ENCODE data around the gene NCK2.

The NCK2 gene

GRCh38 chr2:105903051-105903674, 158.5 kb downstream of the NCK2 start:
- DNase-seq = no peak

- DNase-seq = no peak
Observed at GRCh38 chr2:105904938-105905337, 160.2 kb downstream of the NCK2 start.

DNA sequence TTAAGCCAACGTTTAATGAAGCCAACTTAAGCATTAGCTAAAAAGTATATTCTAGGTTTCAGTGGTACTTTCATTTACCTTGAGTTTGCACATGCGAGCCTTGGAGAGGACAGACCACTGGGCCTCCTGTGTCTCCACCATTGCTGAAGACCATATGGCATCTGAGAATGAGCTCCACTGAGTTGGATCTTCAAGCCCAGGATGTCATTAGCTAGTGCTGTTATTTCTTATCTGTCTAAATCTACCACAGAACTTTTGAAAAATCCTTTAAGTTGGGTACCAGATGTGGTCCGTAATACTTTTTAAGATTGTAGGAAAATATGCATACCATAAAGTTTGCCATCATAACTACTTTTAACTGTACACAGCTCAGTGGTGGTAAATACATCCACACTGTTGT, 161.8 kb downstream of the NCK2 start:
- DNase-seq = no peak

- DNase-seq = no peak
Observed at GRCh38 chr2:105907184-105907583, 162.5 kb downstream of the NCK2 start.

- no peak for DNase-seq
Observed at GRCh38 chr2:105909215-105909614, 164.5 kb downstream of the NCK2 start.

DNA sequence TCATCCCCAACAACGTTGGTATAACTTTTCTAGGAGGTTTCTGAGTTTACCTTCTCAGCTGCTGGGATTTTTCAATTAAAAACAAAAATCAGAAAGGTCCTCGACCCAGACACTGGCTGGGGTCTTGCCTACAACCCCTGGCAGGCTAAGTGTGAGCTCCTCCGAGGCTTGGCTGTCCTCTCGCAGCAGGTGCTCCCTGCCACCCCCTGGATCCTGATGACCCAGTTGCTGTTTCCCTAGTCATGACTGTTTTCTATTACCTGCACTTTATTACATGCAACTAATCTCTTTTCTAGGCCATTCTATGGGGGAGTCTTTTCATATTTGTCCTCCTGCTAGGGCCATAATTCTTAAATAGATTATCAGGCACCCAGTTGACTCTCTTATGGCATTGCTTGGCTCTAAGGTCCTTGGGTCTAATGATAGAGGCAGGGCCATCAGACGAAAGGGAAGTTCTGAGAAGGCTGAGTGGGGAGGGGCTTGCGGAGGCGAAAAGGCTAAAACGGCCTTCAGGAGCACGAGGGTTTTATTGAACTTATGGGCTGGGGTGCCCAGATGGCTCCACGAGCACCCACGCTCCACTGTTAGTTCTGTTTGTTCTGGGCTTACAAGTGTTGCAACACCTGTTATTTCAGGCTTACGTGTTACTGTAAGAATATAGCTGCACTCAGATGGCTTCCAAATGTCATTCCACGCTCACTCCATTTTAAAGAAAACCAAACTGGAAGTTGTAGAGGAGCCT, 166.0 kb downstream of the NCK2 start:
- DNase-seq = peak; percentile 69

GRCh38 chr2:105911425-105911824, 166.7 kb downstream of the NCK2 start:
- DNase-seq = no peak

- DNase-seq = no peak
Observed at GRCh38 chr2:105912081-105912480, 167.4 kb downstream of the NCK2 start.

- no peak for DNase-seq
Observed at GRCh38 chr2:105915005-105915558, 170.4 kb downstream of the NCK2 start.

GRCh38 chr2:105917226-105917625, 172.5 kb downstream of the NCK2 start:
- DNase-seq = no peak

DNA sequence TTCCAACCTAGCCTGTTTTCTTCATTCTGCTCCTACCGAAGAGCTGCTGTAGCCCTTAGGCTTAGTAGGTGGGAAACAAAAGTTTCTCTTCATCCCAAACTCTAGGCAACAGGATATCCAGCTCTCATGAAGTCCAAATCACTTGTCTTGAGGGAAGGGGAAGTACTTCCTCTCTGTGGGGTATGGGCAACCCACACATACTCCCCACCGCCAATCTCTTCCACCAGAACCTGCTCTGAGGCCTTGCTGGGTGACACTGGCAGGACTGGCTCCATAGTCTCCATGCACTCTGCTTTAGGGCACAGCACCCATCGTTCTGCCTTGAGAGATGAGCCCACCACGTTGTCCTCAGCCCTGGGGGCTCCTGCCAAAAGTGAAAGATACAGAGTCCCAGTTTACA, 173.0 kb downstream of the NCK2 start:
- no peak for DNase-seq

- DNase-seq = peak; percentile 52
Observed at GRCh38 chr2:105919191-105919811, 174.6 kb downstream of the NCK2 start.

- DNase-seq = no peak
Observed at GRCh38 chr2:105919826-105920225, 175.1 kb downstream of the NCK2 start.

DNA sequence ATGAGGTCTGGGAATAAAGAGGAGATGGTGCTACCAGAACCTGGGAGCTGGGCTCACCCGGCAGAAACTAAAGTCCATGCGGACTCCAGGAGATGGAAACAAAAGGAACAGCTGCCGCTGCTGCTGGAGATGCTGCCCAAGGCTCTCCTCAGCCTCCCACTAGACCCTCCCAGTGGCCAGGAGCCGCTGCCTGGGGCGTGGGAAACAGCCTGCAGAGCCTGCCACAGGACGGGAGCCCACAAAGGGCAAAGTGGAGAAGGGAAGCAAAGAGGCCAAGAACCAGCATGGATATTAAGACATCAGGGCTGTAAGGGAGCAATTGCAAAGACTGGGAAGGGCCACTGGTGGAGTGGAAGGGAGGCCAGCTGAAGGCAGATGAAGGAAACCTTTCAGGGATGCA, 179.6 kb downstream of the NCK2 start:
- no peak for DNase-seq

DNA sequence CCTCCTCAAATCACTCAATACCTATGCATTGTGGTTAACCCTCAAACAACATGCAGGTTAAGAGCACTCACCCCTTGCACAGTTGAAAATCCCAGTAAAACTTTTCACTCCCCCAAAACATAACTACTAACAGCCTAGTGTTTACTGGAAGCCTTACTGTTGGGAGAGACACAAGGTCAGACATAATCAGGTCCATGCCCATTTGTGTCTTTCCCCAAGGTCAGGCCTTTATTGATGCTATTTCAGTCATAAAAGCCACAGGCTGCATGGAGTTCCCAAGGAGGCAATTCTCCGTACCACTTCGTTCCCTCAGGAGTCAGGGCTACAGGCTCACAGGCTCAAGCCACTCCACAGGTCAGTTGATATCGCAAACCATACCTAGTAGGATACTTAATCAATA, 180.2 kb downstream of the NCK2 start:
- DNase-seq = no peak

DNA sequence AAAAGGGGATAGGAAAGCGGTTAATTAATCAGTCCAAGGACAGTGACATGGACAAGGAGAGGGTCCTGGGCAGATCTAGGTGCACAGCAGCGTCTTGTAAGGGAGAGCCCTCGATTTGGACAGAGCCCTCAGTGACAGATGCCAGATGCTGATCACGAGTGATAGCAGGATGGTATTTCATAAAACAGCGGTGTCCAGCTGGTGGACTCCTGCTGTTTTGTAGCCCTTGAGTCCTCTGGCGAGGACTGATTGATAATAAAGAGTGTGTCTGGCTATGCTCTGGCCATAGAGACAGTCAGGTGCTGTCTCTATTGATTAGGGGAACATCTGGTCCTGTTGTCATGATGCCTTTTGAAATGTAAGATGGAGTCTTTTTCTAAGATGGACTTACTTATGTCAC, 180.7 kb downstream of the NCK2 start:
- peak; percentile 50 for DNase-seq

GRCh38 chr2:105926960-105927678, 182.4 kb downstream of the NCK2 start:
- DNase-seq = peak; percentile 13

DNA sequence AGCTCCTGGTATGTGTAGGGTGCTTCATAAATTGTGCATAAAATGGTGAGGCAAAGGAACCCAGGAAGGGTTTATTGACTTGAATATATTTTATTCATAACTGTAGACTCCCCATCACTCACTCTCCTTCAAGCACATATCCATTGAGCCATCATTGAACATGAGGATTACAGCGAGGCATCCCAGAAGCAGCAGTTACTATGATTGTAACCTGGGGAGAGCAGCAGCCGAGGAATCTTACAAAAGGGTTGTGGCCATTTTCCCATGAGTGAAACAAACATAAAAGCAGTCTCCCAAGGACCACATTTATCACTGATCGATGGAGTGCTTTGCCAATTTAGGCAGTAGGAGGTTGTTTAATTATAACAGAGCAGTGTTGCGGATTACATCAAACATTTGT, 183.4 kb downstream of the NCK2 start:
- no peak for DNase-seq

DNA sequence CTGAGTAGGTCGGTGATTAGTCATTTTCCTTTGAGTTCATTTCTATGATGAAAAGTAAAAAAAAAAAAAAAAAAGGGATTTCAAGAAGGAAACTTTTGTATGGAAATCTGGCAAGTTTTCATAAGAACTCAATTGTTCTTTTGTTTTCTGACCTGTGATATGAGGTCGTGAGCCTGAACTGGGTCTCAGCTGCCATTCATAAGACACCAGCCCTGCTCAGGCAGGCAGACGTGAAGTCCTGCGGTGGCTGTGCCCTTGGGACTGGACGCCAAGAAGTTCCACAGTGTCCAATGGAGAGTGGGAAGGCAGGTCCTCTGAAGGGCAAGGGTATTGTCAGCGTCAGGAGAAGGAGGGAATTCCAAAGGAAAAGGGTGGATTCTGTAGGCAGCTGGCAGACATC, 183.9 kb downstream of the NCK2 start:
- DNase-seq = no peak

- DNase-seq = peak; percentile 27
Observed at GRCh38 chr2:105929516-105929915, 184.8 kb downstream of the NCK2 start.

- no peak for DNase-seq
Observed at GRCh38 chr2:105932582-105932981, 187.9 kb downstream of the NCK2 start.

- no peak for DNase-seq
Observed at GRCh38 chr2:105933906-105934305, 189.2 kb downstream of the NCK2 start.

- no peak for DNase-seq
Observed at GRCh38 chr2:105934467-105934866, 189.8 kb downstream of the NCK2 start.
